HG02571 (cell line): ENCODE results near the gene COX11.

Source experiments
- ATAC-seq: cut with Tn5 transposase; IDR thresholded peaks from one replicate; pipeline ENCODE4 v1.9.1; 2021; ENCODE audit warnings: mild to moderate bottlenecking, moderate library complexity; ENCODE audit not compliant: unreplicated experiment

COX11 gene

DNA sequence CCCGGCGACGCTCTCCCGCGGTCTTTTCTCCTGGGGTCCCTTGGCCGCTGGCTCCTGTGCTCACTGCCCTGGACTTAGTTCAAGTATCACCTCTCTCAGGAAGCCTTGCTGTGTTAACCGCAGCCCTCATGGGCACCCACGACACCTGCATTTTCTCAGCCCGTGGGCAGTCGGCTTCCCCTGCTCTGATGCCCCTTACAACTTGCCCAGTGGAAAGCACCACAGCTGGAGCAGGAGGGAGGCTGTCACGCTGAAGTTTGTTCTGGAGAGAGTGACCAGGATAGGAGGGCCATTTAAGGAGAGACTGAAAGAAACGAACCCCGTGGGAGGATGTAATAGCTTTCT, 506 bp upstream of the COX11 start:
- peak; percentile 29 for ATAC-seq

- ATAC-seq: peak; percentile 3
Measured at GRCh38 chr17:54967621-54968261, 713 bp downstream of the COX11 start.

- ATAC-seq: no peak
Measured at GRCh38 chr17:54956791-54957190, 11.7 kb downstream of the COX11 start.

- ATAC-seq: no peak
Measured at GRCh38 chr17:54951286-54951685, 17.2 kb downstream of the COX11 start.

DNA sequence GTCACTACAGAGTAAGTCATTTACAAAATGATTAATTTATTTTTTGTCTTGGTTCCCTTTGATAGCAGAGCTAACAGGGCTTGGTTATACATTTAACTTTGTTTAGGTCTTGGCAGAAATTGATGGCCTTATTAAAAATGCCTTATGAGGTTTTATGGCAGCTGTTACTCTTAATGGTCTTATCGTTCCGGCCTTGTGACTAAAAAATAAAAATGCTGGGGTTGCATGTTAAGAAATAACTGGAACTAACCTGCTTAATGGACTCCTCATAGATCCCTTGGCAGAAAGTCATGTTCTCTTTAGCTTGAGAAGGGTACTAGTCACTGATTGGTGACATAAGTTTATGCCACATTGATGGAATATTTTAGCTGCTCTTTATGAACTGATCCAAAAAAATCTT, 18.3 kb downstream of the COX11 start:
- no peak for ATAC-seq

DNA sequence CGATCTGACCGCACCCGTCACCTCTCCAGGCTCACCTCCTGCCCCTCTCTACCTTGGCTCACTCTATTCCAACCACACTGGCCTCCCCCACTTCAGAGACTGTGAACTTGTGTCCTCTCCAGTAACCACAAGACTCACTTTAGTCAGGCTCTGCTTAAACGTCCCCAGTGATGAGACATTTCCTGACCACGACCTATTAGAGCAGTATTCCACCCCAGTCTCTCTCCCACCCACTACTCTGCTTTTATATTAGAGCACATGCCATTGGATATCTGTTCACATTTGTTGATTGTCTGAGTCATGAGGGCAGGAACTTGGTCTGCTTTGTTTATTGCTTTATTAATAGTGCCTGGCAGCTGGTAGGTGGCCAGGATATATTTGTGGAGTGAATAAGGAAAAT, 20.1 kb downstream of the COX11 start:
- no peak for ATAC-seq

- ATAC-seq: no peak
Measured at GRCh38 chr17:54947396-54947795, 21.1 kb downstream of the COX11 start.

DNA sequence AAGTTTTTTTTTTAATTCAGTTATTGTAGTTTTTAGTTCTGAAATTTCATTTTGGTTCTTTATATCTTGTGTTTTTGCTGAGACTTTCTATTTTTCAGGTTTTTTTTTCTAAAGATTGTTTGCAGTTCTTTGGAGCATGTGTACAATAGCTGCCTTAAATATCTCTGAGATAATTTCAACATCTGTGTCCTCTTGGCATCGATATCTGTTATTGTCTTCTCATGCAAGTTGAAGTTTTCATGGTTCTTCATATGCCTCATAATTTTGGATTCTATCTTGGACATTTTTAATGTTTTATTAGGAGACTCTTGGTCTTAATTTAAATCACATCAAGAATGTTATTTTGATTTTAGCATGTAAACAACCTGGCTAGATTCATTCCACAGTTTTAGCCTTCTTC, 22.8 kb downstream of the COX11 start:
- ATAC-seq: no peak

- ATAC-seq: no peak
Measured at GRCh38 chr17:54945231-54945630, 23.2 kb downstream of the COX11 start.

DNA sequence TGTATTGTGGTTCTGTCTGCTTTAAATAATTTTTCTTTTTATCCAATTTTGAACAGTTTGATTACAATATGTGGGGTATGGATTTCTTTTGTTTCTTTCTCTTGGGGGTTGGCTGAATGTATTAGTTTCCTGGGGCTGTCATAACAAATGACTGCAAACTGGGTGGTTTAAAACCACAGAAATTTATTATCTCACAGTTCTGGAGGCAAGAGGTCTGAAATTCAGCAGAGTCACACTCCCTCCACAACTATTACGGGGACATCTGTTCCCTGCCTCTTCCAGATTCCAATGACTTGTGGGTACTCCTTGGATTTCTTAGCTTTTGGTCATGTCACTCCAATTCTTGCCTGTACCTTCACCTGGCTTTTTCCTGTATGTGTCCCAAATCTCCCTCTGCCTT, 23.7 kb downstream of the COX11 start:
- ATAC-seq: no peak

DNA sequence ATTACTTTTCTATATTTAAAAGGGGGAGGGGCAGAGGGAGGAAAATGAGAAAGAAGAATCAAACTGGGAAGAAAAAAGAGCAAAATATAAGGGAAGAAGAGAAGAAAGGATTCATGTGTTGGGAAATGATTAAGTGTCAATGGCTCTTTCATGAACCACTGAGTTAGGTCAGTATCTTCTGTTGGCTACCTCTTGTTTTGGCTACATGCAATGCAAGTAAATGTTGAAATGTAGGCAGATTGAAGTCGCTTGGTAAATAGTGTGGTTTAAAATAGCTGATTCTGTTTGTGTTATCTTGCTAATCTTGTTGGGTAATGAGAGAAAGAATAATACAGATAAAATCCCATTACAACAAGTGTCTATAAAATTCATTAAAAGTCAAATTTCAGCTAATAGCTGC, 27.2 kb downstream of the COX11 start:
- ATAC-seq: no peak

- no peak for ATAC-seq
Measured at GRCh38 chr17:54937426-54937825, 31.0 kb downstream of the COX11 start.

DNA sequence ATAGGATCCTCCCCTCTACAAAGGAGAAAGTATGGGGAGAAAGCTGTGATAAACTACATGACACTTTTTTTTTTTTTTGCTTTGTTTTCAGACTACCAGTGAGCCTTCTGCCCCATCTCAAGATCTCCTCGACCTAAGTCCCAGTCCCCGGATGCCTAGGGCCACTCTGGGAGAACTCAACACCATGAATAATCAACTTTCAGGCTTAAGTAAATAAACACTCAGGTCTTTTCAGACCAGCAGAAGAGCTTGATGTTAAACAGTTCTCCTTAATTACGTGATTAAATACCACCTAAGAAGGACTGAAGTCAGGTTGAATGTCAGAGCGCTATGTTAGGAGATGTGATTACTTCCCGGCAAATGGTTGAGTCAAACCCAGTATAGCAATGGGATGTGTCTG, 31.4 kb downstream of the COX11 start:
- ATAC-seq: no peak

DNA sequence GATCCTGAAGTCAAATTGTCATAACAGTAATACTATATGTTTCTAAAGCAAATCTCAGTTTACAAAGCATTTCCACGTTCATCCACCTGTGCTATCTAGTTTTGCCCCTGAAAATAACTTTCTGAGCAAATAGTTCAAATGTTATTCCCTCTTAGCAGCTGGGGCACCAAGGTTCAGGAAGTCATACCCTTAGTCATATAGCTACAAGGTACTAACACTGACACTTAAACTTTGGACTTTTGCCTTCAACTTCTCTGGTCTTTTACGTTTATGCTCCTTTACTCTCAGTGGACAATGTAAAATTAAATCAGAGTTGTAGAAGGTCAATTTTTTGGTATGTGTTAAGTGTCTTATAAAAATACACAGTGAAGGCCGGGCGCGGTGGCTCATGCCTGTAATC, 33.0 kb downstream of the COX11 start:
- no peak for ATAC-seq

DNA sequence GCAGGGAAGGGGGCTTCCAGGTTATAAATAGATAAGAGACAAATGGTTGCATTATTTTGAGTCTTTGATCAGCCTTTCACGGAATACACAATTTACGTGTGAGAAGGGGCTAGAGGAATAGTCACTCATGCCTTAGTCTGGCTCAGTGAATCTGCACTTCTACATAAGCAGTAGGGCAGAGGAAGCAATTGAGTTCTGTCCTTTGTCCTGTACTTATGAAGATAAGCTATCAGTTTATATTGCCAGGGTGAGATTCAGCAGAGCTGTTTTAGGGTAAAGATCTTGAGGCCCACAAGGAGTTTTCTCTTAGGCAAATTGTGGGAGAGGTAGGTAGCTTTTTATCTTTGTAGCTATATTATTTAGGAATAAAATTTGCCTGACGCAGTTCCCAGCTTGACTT, 34.5 kb downstream of the COX11 start:
- ATAC-seq: no peak

DNA sequence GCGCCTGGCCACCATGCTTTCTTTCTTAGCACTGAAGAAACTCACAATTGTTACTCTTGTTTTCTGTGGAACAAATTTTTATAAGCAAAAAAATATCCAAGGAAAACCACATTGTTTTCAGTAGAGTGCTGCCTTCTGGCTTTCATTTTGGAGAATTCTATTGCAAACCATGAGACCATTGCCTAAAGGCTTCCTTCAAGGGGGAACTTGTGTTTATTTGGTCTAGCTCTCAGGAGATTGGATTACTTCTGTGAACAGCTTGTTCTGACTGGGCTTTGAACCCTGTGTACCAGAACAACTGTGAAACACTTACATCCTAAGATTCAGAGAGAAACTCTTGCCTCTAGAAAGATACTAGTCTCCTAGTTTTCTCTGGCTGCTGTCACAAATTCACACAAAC, 35.7 kb downstream of the COX11 start:
- ATAC-seq: no peak

- no peak for ATAC-seq
Measured at GRCh38 chr17:54927525-54927924, 40.9 kb downstream of the COX11 start.

- no peak for ATAC-seq
Measured at GRCh38 chr17:54924405-54924804, 44.0 kb downstream of the COX11 start.

DNA sequence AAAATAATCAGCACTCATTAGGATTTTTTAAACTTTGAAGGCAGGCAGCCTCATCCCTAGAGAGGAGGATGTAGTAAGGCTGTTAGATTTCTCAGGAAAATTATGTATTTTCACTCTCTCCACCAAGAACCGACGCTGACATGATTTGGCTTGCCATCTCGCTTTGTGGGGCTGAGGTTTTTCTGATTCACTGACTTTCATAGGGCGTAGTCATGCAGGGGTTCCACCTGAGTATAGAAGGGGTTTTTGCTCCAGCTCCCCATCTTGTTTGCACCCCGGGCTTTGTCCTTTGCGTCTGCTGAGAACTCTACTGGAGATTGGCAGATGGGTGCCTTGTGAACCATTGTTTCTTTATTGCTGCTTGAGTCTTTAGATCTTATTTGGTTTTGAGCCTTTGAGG, 47.6 kb downstream of the COX11 start:
- no peak for ATAC-seq

- ATAC-seq: no peak
Measured at GRCh38 chr17:54919425-54919824, 49.0 kb downstream of the COX11 start.

DNA sequence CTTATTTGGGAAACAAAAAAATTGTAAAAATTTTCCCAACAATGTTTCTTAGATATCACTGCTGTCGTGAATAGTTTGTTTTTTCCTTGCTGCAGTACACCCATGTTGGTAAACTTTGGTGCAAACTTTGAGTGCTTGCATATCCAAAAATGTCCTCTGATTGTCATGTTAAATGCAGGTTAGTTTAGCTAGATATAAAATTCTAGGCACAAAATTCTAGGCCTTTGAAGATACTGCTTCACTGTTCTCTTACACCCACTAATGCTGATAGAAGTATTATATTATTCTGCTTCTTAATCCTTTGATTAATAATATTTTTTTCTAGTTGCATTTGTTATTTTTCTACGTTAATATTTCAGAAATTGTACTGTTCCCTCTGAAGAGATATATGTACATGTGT, 51.7 kb downstream of the COX11 start:
- ATAC-seq: no peak
